B cell (primary cell): ENCODE measurements around the gene TMEM87B. TPM values are rescaled to one million over a fixed set of nuclear protein-coding genes. Genes with fewer than 3 reads are reported as not detected.

Source experiments
- ATAC-seq: fragments of 200-7000 bp; cut with Tn5 transposase; one replicate; pipeline ENCODE4 v1.10.0; 2021; ENCODE audit warnings: low read depth, mild to moderate bottlenecking, moderate number of reproducible peaks, moderate library complexity
- CTCF ChIA-PET: fragments of 350-600 bp; sonication (Branson Sonifier 250); formaldehyde crosslinking; loops from one replicate; lab custom pipeline; 2021; ENCODE audit warnings: antibody characterized with exemption, inconsistent platforms; lab: Charles Lee
- POLR2A ChIA-PET: fragments of 350-600 bp; sonication (Branson Sonifier 250); formaldehyde crosslinking; loops from one replicate; lab custom pipeline; 2021; ENCODE audit warnings: antibody characterized with exemption; lab: Charles Lee
- DNase-seq: peaks from one replicate; pipeline ENCODE4 v3.0.0; 2013
- H2AFZ ChIP-seq: 2 replicates; pipeline ENCODE4 v1.6.1; 2012; ENCODE audit warnings: mild to moderate bottlenecking, low read depth, low read length; ENCODE audit not compliant: insufficient read depth, poor library complexity, severe bottlenecking
- H3K27ac ChIP-seq, 2 donors: 1 replicate in 1 of 2; 2 replicates in 1 of 2; pipeline ENCODE4 v1.5.1; 2012 to 2013; ENCODE audit warnings: low read length in 2 of 2, mild to moderate bottlenecking in 2 of 2, moderate library complexity in 1 of 2
- H3K27me3 ChIP-seq, 4 experiments: fragments of 200-600 bp in 1 of 4; sonication (generic) in 1 of 4; replicated peaks in 1 of 4; 1 replicate in 2 of 4; 2 replicates in 2 of 4; pipeline versions ENCODE4 v1.6.1 to v1.7.0; 2013 to 2016; ENCODE audit warnings: low read length in 3 of 4, mild to moderate bottlenecking in 2 of 4, mixed read lengths in 1 of 4, moderate library complexity in 1 of 4; ENCODE audit not compliant: insufficient read depth in 4 of 4, control insufficient read depth in 3 of 4; ENCODE audit errors: control extremely low read depth in 1 of 4
- H3K36me3 ChIP-seq, 2 experiments: replicated peaks in 1 of 2; 1 replicate in 1 of 2; 2 replicates in 1 of 2; pipeline versions ENCODE4 v1.6.1 to v1.7.1; 2013; ENCODE audit warnings: low read length in 1 of 2; ENCODE audit not compliant: insufficient read depth in 2 of 2, control insufficient read depth in 1 of 2; ENCODE audit errors: control extremely low read depth in 1 of 2, extremely low read depth in 1 of 2
- H3K4me1 ChIP-seq, 2 donors: fragments of 200-600 bp in 1 of 2; sonication (generic) in 1 of 2; 1 replicate in 1 of 2; 2 replicates in 1 of 2; pipeline versions ENCODE4 v1.5.1 to v1.6.1; 2013 to 2017; ENCODE audit warnings: low read length in 2 of 2; ENCODE audit not compliant: control insufficient read depth in 2 of 2, insufficient read depth in 2 of 2
- H3K4me2 ChIP-seq: replicated peaks from 2 replicates; pipeline ENCODE3; 2012; ENCODE audit warnings: mild to moderate bottlenecking, low read depth, low read length; ENCODE audit not compliant: poor library complexity, severe bottlenecking
- H3K4me3 ChIP-seq, 5 experiments: fragments of 200-600 bp in 1 of 5; sonication (generic) in 1 of 5; 1 replicate in 3 of 5; 2 replicates in 2 of 5; pipeline versions ENCODE4 v1.5.1 to v1.7.0; 2011 to 2016; ENCODE audit warnings: low read length in 4 of 5, mild to moderate bottlenecking in 4 of 5, low read depth in 2 of 5, control low read depth in 1 of 5, moderate library complexity in 1 of 5; ENCODE audit not compliant: insufficient read depth in 1 of 5; ENCODE audit errors: control extremely low read depth in 1 of 5, extremely low read depth in 1 of 5
- H3K79me2 ChIP-seq: fragments of 200-600 bp; sonication (generic); one replicate; pipeline ENCODE4 v1.6.0; 2016; ENCODE audit warnings: low read length; ENCODE audit not compliant: control insufficient read depth, insufficient read depth
- H3K9ac ChIP-seq: fragments of 200-600 bp; sonication (generic); 2 replicates; pipeline ENCODE4 v1.6.1; 2017; ENCODE audit warnings: mild to moderate bottlenecking, low read length, moderate library complexity
- H3K9me3 ChIP-seq, 3 donors: one replicate each; pipeline versions ENCODE4 v1.6.1 to v1.7.1; 2013; ENCODE audit warnings: low read length in 2 of 3; ENCODE audit not compliant: control insufficient read depth in 2 of 3, insufficient read depth in 1 of 3; ENCODE audit errors: control extremely low read depth in 1 of 3
- H4K20me1 ChIP-seq: 2 replicates; pipeline ENCODE4 v1.6.0; 2012; ENCODE audit warnings: mild to moderate bottlenecking, low read length; ENCODE audit not compliant: insufficient read depth, control insufficient read depth, poor library complexity, severe bottlenecking
- H3K27ac Mint-ChIP-seq: one replicate; pipeline ENCODE4 v1.8.0; 2021; ENCODE audit warnings: mixed read lengths
- H3K27me3 Mint-ChIP-seq: one replicate; pipeline ENCODE4 v1.8.0; 2021; ENCODE audit warnings: mixed read lengths
- H3K4me1 Mint-ChIP-seq: one replicate; pipeline ENCODE4 v1.8.0; 2021; ENCODE audit warnings: mixed read lengths
- H3K4me3 Mint-ChIP-seq: one replicate; pipeline ENCODE4 v1.8.0; 2021; ENCODE audit warnings: mixed read lengths
- H3K9me3 Mint-ChIP-seq: one replicate; pipeline ENCODE4 v1.8.0; 2022; ENCODE audit warnings: mixed read lengths; ENCODE audit not compliant: insufficient read depth
- EZH2 ChIP-seq: IDR thresholded peaks from 2 replicates; pipeline ENCODE4 v1.6.1; 2012; ENCODE audit warnings: borderline replicate concordance, low read depth, mild to moderate bottlenecking, moderate library complexity, low read length; ENCODE audit not compliant: insufficient read depth, poor library complexity, severe bottlenecking
- WGBS: methylation state at CpG from one replicate; pipeline ENCODE4 v1.1.5; 2013; ENCODE audit warnings: missing lambda C conversion rate; ENCODE audit not compliant: insufficient coverage; 5-methylcytosine and 5-hydroxymethylcytosine counted together
- intact Hi-C: fragments of 100-400 bp; cut with micrococcal nuclease; formaldehyde crosslinking; loops from one replicate; pipeline ENCODE4 v1.10.0; 2022
- polyA plus RNA-seq: library from polyadenylated mRNA; depleted of rRNA; stranded (reverse); fragments of >200 nt; gene quantifications from 2 replicates; pipeline ENCODE4 v1.2.3, GENCODE V29; 2012
- total RNA-seq, 2 donors: library from RNA; stranded (reverse); fragments of 120-200 nt in 1 of 2; gene quantifications; 1 replicate in 1 of 2; 2 replicates in 1 of 2; pipeline versions ENCODE4 v1.2.3 to v1.2.4, GENCODE V29; 2013 to 2022
- TF ChIP-seq, protein P1 (sequence below): fragments of 200-600 bp; IDR thresholded peaks from one replicate; pipeline ENCODE4 v1.8.0; 2022; ENCODE audit warnings: antibody characterized with exemption, mild to moderate bottlenecking

TMEM87B gene
- total and polyA plus RNA-seq, 2 donors (not counting 1 experiment from before 2014, with no cell fraction given), result 9.4 to 21.0 TPM

DNA sequence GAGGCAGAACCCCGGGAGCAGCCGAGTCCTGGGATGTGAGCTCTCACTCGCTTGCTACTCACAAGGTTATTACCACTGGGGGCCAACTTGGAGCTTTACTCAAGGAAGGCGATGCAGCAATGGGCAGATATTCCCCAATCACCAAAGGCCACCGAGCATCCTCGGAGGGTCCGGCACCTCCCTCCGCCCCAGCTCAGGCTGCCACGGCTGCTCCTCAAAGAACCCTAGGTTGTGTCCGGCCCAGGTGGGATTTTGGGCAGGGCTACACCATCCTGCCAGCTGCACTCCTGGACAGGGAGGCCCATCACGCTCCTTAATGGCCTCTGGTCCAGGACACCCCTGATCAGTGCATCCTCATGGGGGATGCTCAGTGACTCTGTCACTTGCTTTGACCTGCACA lies 107.9 kb downstream of the TMEM87B start:
- WGBS, result 100% methylated on average over 11 of the region's 11 CpGs
- no peaks in the 10 kb centered on the region for H3K9me3 Mint-ChIP-seq
- Histone ChIP-seq H3K79me2 (no peaks in the 10 kb centered on the region), H3K4me2 (no peak overlapping the region), H3K27me3 (no peaks in the 10 kb centered on the region), H2AFZ (no peak overlapping the region), H4K20me1 (no peaks in the 10 kb centered on the region), H3K4me1 (peaks cover 0 to 3% of the 10 kb centered on the region in 2 donors), H3K4me3 (no peak overlapping the region), H3K27ac (no peak overlapping the region), H3K9ac (no peak overlapping the region), H3K36me3 (no peaks in the 10 kb centered on the region), H3K9me3 (peaks cover 0 to 15% (median 0%) of the 10 kb centered on the region in 3 donors)
- H3K27ac Mint-ChIP-seq, result no peak overlapping the region
- intact Hi-C loops, result no loop called here
- no peak for ATAC-seq
- TF ChIP-seq, protein P1, sequence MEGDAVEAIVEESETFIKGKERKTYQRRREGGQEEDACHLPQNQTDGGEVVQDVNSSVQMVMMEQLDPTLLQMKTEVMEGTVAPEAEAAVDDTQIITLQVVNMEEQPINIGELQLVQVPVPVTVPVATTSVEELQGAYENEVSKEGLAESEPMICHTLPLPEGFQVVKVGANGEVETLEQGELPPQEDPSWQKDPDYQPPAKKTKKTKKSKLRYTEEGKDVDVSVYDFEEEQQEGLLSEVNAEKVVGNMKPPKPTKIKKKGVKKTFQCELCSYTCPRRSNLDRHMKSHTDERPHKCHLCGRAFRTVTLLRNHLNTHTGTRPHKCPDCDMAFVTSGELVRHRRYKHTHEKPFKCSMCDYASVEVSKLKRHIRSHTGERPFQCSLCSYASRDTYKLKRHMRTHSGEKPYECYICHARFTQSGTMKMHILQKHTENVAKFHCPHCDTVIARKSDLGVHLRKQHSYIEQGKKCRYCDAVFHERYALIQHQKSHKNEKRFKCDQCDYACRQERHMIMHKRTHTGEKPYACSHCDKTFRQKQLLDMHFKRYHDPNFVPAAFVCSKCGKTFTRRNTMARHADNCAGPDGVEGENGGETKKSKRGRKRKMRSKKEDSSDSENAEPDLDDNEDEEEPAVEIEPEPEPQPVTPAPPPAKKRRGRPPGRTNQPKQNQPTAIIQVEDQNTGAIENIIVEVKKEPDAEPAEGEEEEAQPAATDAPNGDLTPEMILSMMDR, result no peak
- no peak for TF ChIP-seq EZH2
- H3K4me3 Mint-ChIP-seq, result no peak overlapping the region
- ChIA-PET CTCF (no interaction called here), POLR2A (no interaction called here)
- peaks cover 10% of the 10 kb centered on the region for H3K4me1 Mint-ChIP-seq
- H3K27me3 Mint-ChIP-seq, result no peaks in the 10 kb centered on the region
- no peak for DNase-seq

DNA sequence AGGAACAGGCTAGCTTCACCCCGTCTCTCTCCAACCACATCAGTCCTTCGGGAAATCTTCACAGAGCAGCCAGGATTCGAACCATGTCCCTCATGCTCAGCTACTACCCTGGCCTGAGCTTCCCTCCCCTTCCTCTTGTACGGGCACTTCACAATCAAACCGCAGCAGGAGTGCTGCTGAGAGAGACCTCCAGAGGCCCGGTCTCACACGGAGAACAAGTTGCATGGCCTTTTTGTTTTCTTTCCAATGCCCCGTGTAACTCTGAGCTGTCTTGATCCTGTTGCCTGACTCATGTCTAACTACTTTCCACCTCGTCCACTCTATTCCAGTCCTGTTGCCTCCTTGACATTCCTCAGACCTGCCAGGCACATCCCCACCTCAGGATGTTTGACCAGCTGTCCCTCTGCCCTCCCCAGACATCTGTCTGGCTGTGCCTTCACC lies 108.5 kb downstream of the TMEM87B start:
- no peak overlapping the region for H3K27ac Mint-ChIP-seq
- ChIA-PET CTCF (no interaction called here), POLR2A (no interaction called here)
- ATAC-seq (no peak), DNase-seq (no peak)
- no peaks in the 10 kb centered on the region for H3K27me3 Mint-ChIP-seq
- no peak overlapping the region for H3K4me3 Mint-ChIP-seq
- no peak overlapping the region for H3K4me2 ChIP-seq
- H3K4me1 ChIP-seq, result peaks cover 0 to 3% of the 10 kb centered on the region in 2 donors
- H3K36me3 ChIP-seq, result no peaks in the 10 kb centered on the region
- H3K9me3 ChIP-seq, result peaks cover 0 to 15% (median 0%) of the 10 kb centered on the region in 3 donors
- H3K4me3 ChIP-seq, result no peak overlapping the region
- H2AFZ ChIP-seq, result no peak overlapping the region
- no peaks in the 10 kb centered on the region for H3K79me2 ChIP-seq
- intact Hi-C loops, result no loop called here
- TF ChIP-seq, protein P1, result no peak
- no peak for TF ChIP-seq EZH2
- WGBS, result 84% methylated on average over 9 of the region's 9 CpGs
- H3K9ac ChIP-seq, result no peak overlapping the region
- H3K27me3 ChIP-seq, result no peaks in the 10 kb centered on the region
- H3K4me1 Mint-ChIP-seq, result peaks cover 10% of the 10 kb centered on the region
- H3K9me3 Mint-ChIP-seq, result no peaks in the 10 kb centered on the region
- H4K20me1 ChIP-seq, result no peaks in the 10 kb centered on the region
- no peak overlapping the region for H3K27ac ChIP-seq
